ENCODE measurements around the gene NUP93. TPM values are rescaled to one million over a fixed set of nuclear protein-coding genes. Genes with fewer than 3 reads are reported as not detected.
A peak's percentile ranks its signal among the peaks of the same experiment; 100 is the strongest.

NUP93 gene
- total and polyA plus RNA-seq, 10 donors: 29.2 to 102 (median 56.6) TPM

GRCh38 chr16:56700195-56700594, 29.7 kb upstream of the NUP93 start:
- no peak for TF ChIP-seq CTCF (IDR thresholded peaks at IDR 0.05 in 8 of 11, conservative IDR thresholded peaks at IDR 0.05 in 3 of 11)
- no peak for TF ChIP-seq POLR2A (IDR thresholded peaks at IDR 0.05)
- no peak for TF ChIP-seq POLR2AphosphoS5 (IDR thresholded peaks at IDR 0.05)
- H3K36me3 ChIP-seq: no peaks in the 10 kb centered on the region
- intact Hi-C loops (cut with DNase I; ENCODE audit: low total_unique reads): loop anchor here (5.0 kb wide), 2 partner anchors 123 to 183 kb away; no protein-coding TSS in a partner anchor
- H3K4me1 ChIP-seq: peaks cover 0 to 13% (median 8%) of the 10 kb centered on the region in 6 donors
- H3K27ac ChIP-seq: no peak overlapping the region
- H3K9me3 ChIP-seq: peaks cover 0 to 13% (median 4%) of the 10 kb centered on the region in 8 donors
- WGBS, 5 donors: 0 to 98% (median 36%) methylated on average over 1 of the region's 1 CpG
- DNase-seq: no peak
- peaks cover 0 to 5% (median 0%) of the 10 kb centered on the region in 7 donors for H3K27me3 ChIP-seq (replicated peaks in 1 of 7)
- H3K4me3 ChIP-seq: no peak overlapping the region

- Histone ChIP-seq H3K36me3 (no peaks in the 10 kb centered on the region), H3K9me3 (peaks cover 0 to 13% (median 4%) of the 10 kb centered on the region in 8 donors), H3K27ac (no peak overlapping the region), H3K4me3 (no peak overlapping the region), H3K4me1 (peaks cover 0 to 13% (median 8%) of the 10 kb centered on the region in 6 donors), H3K27me3 (replicated peaks in 1 of 7) (peaks cover 0 to 5% (median 0%) of the 10 kb centered on the region in 7 donors)
- TF ChIP-seq POLR2A (IDR thresholded peaks at IDR 0.05) (no peak), POLR2AphosphoS5 (IDR thresholded peaks at IDR 0.05) (no peak), CTCF (IDR thresholded peaks at IDR 0.05 in 8 of 11, conservative IDR thresholded peaks at IDR 0.05 in 3 of 11) (no peak)
- intact Hi-C loops (cut with DNase I; ENCODE audit: low total_unique reads): loop anchor here (5.0 kb wide), 2 partner anchors 123 to 183 kb away; no protein-coding TSS in a partner anchor
- DNase-seq: no peak
- WGBS, 5 donors: 90 to 100% (median 93%) methylated on average over 1 of the region's 1 CpG
These were observed 29.3 kb upstream of the NUP93 start for GRCh38 chr16:56700631-56701030.

GRCh38 chr16:56701534-56701933, 28.4 kb upstream of the NUP93 start:
- TF ChIP-seq POLR2AphosphoS5 (IDR thresholded peaks at IDR 0.05): no peak
- TF ChIP-seq CTCF (IDR thresholded peaks at IDR 0.05 in 8 of 11, conservative IDR thresholded peaks at IDR 0.05 in 3 of 11): no peak
- no peak for TF ChIP-seq POLR2A (IDR thresholded peaks at IDR 0.05)
- no peak for DNase-seq
- 83 to 94% (median 87%) methylated on average over 7 of the region's 7 CpGs for WGBS, 5 donors

GRCh38 chr16:56702836-56703235, 27.1 kb upstream of the NUP93 start:
- Histone ChIP-seq H3K27ac (no peak overlapping the region), H3K4me1 (peaks cover 0 to 13% (median 8%) of the 10 kb centered on the region in 6 donors), H3K4me3 (no peak overlapping the region), H3K27me3 (replicated peaks in 1 of 7) (no peaks in the 10 kb centered on the region), H3K36me3 (no peaks in the 10 kb centered on the region), H3K9me3 (peaks cover 0 to 2% (median 0%) of the 10 kb centered on the region in 8 donors)
- no peak for DNase-seq
- TF ChIP-seq CTCF (IDR thresholded peaks at IDR 0.05 in 8 of 11, conservative IDR thresholded peaks at IDR 0.05 in 3 of 11) (no peak), POLR2A (IDR thresholded peaks at IDR 0.05) (no peak), POLR2AphosphoS5 (IDR thresholded peaks at IDR 0.05) (no peak)
- WGBS, 5 donors: 70 to 91% (median 84%) methylated on average over 5 of the region's 5 CpGs
- intact Hi-C loops (cut with DNase I; ENCODE audit: low total_unique reads): loop anchor here (5.0 kb wide), 2 partner anchors 126 to 186 kb away; no protein-coding TSS in a partner anchor

More at GRCh38 chr16:56701534-56701933, 28.4 kb upstream of the NUP93 start:
- peaks cover 0 to 5% (median 0%) of the 10 kb centered on the region in 7 donors for H3K27me3 ChIP-seq (replicated peaks in 1 of 7)
- intact Hi-C loops (cut with DNase I; ENCODE audit: low total_unique reads): loop anchor here (5.0 kb wide), 2 partner anchors 124 to 184 kb away; no protein-coding TSS in a partner anchor
- H3K27ac ChIP-seq: peak overlapping the region in 2 of 8 donors; percentile 12 to 13
- peaks cover 0 to 13% (median 4%) of the 10 kb centered on the region in 8 donors for H3K9me3 ChIP-seq
- H3K36me3 ChIP-seq: no peaks in the 10 kb centered on the region
- H3K4me1 ChIP-seq: peaks cover 0 to 13% (median 8%) of the 10 kb centered on the region in 6 donors
- H3K4me3 ChIP-seq: no peak overlapping the region

Measured in spleen (tissue), 11 donors.